HG02610 (cell line): ENCODE data around the gene DDIT3.
A peak's percentile ranks its signal among the peaks of the same experiment; 100 is the strongest.
"Not testable (repeated sequence)": the region's sequence is repeated elsewhere in the genome, so short reads cannot be mapped to it uniquely, and the experiment has no call there.

Source experiments
- ATAC-seq: cut with Tn5 transposase; IDR thresholded peaks from one replicate; pipeline ENCODE4 v1.9.1; 2021; ENCODE audit warnings: mild to moderate bottlenecking, moderate library complexity; ENCODE audit not compliant: unreplicated experiment

The DDIT3 gene, protein sequence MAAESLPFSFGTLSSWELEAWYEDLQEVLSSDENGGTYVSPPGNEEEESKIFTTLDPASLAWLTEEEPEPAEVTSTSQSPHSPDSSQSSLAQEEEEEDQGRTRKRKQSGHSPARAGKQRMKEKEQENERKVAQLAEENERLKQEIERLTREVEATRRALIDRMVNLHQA

DNA sequence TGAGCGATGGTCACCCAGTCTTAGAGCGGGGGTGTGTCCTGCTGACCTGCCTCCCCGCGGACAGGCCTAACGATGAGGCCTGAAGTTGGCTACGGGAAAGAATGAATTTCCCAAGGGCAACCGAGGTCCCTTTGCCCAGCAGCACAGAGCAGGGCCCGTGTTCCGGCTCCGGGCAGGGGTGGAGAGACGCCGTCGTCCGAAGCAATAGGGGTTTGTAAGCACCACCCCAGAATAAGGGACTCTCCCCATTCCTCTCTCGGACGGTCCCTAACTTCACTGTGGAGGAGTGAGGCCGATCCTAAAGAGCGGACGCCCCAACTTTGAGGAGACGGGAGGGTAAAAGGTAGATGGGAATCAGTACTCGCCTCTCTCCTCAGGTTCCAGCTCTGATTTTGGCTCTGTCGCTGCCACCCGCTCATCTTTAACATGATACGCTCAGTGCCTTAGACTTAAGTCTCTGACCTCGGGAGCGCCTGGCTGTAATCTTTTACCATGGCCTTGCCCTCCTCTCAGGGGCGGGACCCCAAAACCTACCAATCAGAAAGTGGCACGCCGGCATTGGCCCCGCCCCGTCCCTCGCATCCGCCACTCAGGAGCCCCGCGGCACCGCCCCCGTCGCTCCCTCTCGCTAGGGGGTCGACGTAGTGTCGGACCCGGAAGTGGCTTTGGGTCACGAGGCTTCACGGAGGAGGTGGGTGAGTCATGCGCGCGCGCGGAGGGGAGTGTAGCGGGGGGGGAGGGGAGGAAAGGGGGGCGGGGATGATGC is at the start of gene DDIT3:
TSS of gene DDIT3 (minus strand) at position 462 of the 766 bp plus-strand sequence. CDS start 3,108 bp downstream, outside the sequence.
- ATAC-seq = peak; percentile 68

DNA sequence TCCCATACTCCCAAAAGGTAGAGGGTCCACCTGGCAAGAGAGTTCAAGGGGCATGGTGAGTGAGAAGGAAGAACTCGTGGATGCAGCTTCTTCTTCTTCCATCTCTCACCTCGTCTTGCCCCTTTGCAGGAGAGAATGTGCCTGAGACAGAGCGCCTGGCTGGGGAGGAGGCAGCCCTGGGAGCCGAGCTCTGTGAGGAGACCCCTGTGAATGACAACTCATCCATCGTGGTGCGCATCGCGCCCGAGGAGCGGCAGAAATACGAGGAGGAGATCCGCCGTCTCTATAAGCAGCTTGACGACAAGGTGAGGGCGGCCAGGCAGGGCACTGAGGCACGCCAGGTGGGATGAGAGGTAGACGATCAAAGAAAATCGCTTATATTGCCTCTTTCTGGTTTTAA is 49.5 kb upstream of the DDIT3 start:
- ATAC-seq = no peak

DNA sequence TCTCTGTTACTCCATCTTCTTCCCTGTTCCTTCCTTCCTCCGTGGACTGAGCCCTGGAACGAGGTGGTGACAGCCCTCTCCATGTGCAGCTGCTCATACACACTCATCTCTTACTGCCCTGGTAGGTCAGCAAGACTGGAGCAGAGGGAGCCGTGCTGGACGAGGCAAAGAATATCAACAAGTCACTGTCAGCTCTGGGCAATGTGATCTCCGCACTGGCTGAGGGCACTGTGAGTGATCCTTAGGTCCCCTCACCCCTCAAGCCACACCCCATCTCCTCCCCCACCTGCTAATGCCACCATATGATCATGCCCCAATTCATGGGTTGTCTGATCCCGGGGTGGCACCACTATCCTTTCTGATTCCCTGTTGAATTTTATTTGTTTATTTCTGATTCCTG is 48.5 kb upstream of the DDIT3 start:
- no peak for ATAC-seq

DNA sequence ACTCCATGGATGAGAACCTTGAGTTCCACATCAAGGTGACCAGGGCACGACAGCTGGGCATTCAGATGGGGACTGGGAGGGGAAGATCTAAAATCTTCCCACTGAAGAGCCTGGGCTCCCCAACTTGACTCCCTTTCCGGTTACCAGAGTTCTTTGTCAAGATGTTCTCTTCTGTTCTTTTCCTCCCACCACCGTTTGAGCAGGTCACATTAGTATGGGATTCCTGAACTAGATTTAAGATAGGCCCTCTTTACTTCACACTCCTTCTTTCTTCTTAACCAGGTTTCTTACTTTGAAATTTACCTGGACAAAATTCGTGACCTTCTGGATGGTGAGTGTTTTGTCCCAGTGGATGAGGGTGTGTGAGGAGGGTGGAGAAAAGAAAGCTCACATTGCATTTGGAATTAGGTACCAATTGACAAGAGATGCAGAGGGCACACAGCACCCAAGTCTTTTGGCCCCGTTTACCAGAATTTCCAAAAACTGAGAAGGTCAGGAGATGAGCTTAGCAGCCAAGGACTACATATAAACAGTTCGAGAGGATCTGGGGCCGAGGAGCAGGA is 43.9 kb upstream of the DDIT3 start:
- no peak for ATAC-seq

DNA sequence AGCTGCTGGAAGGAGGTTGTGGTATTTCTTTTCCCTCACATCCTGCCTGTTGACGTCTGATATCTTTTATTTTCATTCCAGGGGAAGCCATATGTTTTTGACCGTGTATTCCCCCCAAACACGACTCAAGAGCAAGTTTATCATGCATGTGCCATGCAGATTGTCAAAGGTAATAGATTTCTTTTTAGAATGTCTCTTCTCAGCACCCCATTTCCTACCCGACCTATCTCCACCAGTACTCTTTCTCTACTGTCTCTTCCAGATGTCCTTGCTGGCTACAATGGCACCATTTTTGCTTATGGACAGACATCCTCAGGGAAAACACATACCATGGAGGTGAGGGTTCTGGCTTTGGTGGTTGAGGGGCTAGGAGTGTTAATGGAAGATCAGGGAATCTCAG is 43.0 kb upstream of the DDIT3 start:
- ATAC-seq = no peak

DNA sequence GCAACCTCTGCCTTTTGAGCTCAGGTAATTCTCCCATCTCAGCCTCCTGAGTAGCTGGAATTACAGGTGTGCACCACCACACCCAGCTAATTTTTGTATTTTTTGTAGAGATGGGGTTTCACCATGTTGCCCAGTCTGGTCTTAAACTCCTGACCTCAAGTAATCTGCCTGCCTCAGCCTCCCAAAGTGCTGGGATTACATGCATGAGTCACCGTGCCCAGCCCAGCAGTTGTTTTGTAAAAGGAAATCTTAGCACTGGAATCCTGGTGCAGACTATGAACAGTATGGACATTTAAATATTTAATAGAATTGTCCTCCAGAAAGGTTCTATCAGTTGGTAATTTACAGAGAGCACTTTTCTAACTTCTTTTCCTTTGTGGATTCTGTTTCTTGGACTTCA is 40.8 kb upstream of the DDIT3 start:
- ATAC-seq = not testable (repeated sequence)

DNA sequence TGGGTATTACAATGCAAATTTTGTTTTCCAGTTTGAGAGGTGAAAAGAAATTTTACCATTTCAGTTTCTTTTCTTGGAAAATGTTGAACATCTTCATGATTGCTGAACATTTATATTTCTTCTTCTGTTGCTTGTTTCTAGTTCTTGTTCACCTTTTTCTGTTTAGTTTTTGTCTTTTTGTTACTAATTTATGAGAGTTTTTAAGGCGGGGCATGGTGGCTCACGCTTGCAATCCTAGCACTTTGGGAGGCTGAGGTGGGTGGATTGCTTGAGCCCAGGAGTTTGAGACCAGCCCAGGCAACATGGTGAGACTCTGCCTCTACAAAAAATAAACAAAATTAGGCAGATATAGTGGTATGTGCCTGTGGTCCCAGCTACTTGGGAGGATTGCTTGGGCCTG is 40.2 kb upstream of the DDIT3 start:
- no peak for ATAC-seq

DNA sequence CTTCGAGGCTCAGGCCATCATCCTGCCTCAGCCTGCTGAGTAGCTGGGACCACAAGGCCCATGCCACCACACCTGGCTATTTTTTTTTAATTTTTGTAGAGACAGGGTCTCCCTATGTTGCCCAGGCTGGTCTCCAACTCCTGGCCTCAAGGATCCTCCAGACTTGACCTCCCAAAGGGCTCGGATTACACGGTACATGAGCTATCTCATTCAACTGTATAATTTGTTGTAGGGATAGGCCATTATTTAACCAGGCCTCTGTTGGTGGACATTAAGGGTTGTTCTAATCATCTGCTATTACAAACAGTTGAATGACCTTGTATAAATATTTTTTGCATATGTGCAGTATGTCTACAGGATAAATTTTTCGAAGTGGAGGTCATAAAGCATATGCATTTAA is 38.5 kb upstream of the DDIT3 start:
- ATAC-seq = no peak

DNA sequence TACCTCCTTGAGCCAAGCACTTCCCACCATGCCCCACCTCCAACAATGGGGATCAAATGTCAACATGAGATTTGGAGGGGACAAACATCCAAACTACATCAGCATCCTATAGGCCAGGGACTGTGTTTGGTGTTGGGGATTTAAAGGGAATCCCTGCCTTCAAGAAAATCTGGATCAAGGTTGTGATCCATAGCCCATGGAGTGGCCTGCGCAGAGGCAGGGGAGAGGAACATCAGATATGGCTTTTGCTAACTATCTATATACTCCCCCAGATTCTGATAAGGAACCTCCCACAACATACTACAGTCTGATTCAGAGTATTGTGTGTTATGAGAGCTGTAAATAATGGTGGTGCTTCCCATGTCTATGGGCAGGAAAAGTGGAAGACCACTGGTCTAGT is 34.6 kb upstream of the DDIT3 start:
- no peak for ATAC-seq

DNA sequence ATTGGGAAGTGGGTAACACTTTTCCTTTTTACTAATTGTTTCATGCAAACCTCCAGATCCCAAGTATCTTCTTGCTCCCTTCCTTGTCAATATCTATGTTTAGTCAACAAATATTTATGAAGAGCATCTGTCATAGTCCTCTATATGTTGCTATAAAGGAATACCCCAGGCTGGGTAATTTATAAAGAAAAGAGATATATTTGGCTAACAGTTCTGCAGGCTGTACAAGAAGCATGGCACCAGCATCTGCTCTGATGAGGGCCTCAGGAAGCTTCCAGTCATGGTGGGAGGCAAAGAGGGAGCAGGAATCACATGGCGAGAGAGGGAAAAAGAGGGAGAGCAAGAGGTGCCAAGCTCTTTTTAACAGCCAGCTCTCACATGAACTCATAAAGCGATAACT is 34.1 kb upstream of the DDIT3 start:
- ATAC-seq = no peak

DNA sequence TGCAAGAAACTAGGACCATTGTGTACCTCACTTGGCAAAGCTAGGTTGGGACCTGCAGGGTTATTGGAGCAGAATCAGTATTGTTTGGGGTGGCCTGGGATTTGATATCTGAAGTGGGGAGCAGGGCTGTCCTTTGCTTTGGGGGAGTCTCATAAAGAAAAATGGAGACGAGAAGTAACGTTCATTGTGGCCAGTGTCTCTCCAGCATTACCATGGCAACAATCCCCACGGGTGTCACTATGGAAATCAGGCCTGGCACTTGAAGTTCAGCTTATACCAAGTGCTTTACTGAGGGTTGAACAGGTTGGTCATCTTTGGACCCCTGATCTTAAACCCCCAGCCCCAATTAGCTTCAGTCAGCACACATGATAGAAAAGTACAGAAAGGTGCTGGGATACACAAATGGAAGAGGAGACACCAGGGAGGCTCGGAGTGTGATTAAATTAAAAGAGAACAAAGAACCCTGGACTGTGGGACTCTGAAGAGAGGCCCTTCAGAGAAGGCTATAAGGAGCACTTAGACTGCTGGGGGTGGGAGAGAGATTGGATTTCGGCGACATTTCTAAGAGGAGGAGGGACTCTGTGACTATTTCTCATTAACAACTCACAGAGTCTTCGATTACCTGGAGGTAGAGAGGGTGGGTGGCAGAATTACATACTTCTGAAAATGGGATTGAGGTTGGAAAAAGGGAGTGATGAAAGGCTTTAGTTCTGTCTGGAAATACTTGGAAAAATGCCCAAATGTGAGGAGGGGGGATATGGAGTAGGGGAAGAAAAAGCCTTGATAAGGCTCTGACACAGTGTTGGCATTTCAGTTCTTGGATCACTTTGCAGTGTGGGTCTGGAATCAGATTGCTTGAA is 33.3 kb upstream of the DDIT3 start:
- no peak for ATAC-seq

DNA sequence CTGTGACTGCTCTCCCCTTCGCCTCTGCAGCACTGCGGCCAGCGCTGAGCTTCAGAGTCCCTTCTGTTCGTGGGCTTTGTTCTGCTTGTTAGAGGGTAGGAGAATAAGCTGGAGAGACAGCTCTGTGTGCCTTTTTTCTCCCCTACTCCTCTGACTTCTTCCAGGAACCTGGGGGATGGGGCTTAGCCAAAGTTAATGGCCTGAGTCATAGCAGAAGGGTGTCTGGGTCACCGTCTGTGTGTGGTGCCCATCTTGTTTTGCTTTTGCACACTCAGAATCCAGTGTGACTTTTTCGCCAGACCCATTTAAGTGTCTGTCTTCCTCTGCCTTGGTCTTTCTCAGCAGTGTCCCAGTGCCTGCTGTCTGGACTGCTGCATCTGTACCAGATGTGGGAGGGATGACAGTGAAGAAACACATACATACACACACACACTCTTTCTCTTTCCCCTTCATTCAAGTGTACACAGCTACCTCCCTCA is 32.6 kb upstream of the DDIT3 start:
- no peak for ATAC-seq

DNA sequence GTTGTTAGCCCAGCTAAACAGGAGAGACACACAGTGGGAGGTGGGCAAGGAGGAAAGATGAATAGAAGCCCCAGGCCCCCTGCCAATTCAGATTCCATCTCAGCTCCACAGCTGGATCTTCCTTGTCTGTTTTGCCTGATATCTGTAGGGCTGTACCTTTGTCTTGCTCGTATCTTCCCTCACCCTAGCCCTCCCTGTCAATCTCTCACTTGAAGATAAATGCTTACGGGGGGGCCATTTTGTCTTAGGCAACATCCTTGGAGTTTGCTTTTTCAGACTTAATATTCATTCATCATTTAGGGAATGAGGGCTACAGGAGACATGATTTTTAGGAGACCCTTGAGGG is 32.0 kb upstream of the DDIT3 start:
- no peak for ATAC-seq

DNA sequence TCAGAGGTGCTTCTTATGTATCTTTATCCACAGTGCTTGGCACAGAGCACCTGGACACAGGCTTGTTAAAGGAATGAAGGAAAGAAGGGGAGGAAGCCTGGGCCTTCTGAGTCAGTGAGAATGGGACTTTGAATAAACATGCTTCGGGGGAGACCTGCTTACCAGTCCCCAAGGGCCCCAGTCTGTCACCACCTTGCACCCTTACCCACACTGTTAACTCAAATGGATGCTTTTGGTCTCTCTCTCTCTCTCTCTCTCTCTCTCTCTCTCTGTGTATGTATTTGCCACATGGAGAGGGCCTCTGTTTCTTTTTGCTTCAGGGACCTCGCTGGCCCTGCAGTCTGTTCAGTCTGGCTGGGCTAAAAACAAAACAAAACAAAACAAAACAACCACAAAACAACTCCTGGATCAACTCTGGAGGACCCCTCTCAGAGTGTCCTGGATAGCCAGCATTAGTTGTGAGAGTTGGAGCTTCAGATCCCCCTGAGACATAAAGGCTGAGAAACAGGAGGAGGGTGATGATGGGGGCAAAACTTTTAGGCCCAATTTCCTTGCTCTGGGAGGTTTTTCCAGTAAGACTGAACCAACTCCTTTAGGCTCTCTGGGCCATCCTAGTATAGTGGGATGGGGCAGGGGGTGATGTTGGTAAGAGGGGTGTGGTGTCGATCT is 31.5 kb upstream of the DDIT3 start:
- no peak for ATAC-seq

DNA sequence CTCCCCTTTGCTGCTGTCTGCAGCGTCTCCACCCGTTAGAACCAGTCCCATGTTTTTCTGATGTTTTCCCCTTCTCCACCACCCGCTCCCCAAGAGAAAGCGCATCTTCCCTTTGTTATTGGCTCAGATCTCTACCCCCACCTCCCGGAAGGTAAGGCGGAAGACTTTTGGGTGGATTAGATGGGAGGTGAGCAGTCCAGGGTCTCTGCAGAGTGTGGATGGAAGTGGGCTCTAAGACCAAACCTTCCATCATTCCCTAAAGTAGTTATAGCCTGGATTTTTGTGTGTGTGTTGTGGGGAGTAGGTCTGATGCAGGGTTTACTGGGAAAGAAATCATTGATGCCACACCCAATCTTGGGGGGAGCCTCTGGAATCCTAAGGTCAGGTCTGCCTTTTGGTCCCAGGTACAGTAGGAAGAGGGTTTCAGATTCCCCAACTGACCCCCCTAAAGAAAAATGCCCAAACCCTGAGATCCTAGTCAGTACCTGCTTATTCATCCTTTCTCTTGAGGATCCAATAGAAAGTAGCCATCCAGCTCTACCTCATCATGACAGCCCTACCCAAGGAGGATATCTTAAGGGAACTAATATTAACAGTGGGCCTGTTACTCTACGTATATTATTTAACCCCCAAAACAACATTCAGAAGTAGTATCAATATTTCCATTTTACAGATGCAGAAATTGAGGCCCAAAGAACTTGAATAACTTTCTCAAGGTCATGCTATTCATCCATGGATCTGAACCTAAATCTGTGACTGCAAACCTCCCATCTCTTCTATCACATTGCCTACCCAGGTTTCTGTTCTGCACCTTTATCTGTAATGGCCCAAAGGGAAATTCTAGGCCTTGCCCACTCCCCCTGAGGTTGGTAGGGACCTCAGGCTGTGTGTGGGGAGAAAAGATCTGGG is 30.6 kb upstream of the DDIT3 start:
- no peak for ATAC-seq

DNA sequence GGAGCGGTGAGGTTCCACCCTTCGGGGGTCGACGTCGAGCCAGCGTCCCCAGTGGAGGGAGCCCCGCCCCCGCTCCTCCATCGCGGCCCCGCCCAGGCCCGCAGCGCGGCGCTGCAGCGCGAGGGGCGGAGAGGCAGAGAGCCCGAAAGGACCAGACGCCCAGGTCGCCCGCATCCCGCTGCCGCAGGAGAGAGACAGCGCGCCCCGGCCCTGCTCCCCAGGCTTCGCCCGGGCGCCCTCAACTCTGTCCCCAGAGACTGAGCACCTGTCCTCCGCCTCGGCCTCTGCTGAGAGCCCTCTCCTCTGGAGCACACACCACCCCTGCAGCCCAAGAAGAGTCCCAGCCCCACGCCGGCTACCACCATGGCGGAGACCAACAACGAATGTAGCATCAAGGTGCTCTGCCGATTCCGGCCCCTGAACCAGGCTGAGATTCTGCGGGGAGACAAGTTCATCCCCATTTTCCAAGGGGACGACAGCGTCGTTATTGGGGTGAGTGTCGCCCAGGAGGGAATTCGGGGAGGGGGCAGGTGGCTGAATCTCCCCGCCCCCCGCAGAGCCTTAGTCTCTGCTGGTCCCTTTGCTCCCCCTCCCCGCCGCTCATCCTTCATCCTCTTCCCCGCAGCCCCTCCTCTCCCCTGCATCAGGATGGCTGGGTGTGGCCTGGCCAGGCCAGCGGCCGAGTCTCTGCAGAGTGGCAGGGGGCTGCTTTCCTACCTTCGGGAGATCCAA is 29.8 kb upstream of the DDIT3 start, which contains the start of gene KIF5A:
TSS of gene KIF5A (plus strand) at position 136 of the 732 bp plus-strand sequence. CDS start at position 364, 228 bp downstream.
- no peak for ATAC-seq

DNA sequence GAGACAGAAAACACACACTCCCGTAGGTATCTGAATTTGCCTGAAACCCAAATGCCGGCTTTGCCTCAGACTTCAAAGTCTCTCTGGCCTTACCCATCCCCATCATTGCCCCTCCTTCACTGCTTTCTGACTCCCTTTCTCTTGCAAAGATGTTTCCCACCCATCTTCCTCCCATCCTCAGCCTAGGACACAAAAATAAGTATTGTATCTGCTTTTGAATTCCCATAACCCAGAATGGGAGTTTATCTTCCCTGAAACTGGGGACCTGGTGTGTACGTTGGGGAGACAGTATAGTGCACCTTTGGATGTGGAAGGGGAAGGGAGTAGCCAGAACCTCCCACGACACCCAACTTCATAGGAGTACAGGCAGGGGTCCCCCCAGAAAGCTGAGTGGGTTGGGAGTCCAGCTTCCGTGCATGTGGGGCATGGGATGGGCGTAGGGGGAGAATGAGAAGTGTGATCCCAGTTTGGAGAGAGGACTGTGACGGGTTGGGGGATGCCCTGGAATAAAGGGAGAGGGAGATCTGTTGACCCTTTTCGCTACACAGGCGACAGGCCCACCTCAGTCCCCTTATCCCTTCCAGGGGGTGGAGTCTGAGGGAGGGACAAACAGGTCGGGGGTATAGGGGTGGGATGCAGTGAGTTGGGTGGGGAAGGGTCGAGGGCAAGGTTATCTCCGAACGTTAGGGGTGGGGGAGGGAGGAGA is 29.0 kb upstream of the DDIT3 start:
- no peak for ATAC-seq

DNA sequence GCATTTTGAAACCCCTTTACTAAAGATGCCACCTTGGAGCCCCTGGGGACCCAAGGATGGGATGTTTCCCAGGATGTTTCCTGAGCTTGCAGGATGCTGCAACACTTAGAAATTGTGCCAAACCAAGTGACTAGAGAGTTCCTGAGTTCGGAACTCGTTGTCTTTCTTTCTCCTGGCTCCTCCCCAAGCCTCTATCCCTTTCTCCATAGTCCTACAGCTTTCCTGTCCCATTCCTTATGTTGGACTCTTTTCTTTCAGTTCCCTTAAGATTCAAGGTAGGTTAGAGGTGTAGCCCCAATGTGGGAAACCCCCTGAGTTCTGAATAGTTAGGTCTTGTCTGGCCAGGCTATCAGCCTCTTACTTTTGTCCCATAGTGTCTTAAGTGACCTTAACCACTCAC is 28.2 kb upstream of the DDIT3 start:
- no peak for ATAC-seq

DNA sequence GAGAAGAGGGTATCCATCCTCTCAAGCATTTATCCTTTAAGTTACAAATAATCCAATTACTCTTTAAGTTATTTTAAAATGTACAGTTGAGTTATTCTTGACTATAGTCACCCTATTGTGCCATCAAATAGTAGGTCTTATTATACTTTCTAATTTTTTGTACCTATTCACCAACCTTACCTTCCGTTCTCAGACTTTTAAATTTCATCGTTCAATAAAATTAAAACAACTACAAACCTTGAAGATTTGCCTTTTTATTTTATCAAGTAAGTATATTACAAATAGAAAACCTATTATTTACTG is 27.6 kb upstream of the DDIT3 start:
- no peak for ATAC-seq
